Suprapubic skin (tissue), 4 donors: ENCODE measurements around the gene THSD7B. TPM values are rescaled to one million over a fixed set of nuclear protein-coding genes. Genes with fewer than 3 reads are reported as not detected.

Experiments
- DNase-seq, 2 donors: peaks; one replicate each; pipeline ENCODE4 v3.0.0-alpha.2; 2019; ENCODE audit warnings: low spot score in 2 of 2
- H3K27ac ChIP-seq: fragments of 200-600 bp; sonication (generic); one replicate; pipeline ENCODE4 v1.5.1; 2019
- H3K27me3 ChIP-seq: fragments of 200-600 bp; sonication (generic); one replicate; pipeline ENCODE4 v1.5.1; 2019
- H3K36me3 ChIP-seq: fragments of 200-600 bp; sonication (generic); one replicate; pipeline ENCODE4 v1.5.1; 2019
- H3K4me1 ChIP-seq: fragments of 200-600 bp; sonication (generic); one replicate; pipeline ENCODE4 v1.5.1; 2019
- H3K4me3 ChIP-seq: fragments of 200-600 bp; sonication (generic); one replicate; pipeline ENCODE4 v1.5.1; 2019; ENCODE audit warnings: mild to moderate bottlenecking
- H3K9me3 ChIP-seq: fragments of 200-600 bp; sonication (generic); one replicate; pipeline ENCODE4 v1.5.1; 2019
- CTCF ChIP-seq, 2 donors: fragments of 200-600 bp in 1 of 2; fragments of 450-650 bp in 1 of 2; sonication (generic) in 1 of 2; IDR thresholded peaks; one replicate each; pipeline ENCODE4 v1.5.1; 2016 to 2019; ENCODE audit warnings: antibody characterized with exemption in 2 of 2, mild to moderate bottlenecking in 1 of 2, moderate library complexity in 1 of 2
- EP300 ChIP-seq: sonication (generic); formaldehyde crosslinking; IDR thresholded peaks from one replicate; pipeline ENCODE4 v1.6.1; 2017; ENCODE audit warnings: antibody characterized with exemption
- POLR2A ChIP-seq, 2 donors: fragments of 450-650 bp; IDR thresholded peaks; one replicate each; pipeline ENCODE4 v1.6.1; 2017; ENCODE audit warnings: antibody characterized with exemption in 2 of 2, mild to moderate bottlenecking in 2 of 2, moderate library complexity in 2 of 2
- POLR2AphosphoS5 ChIP-seq, 3 donors: sonication (generic); formaldehyde crosslinking; IDR thresholded peaks; one replicate each; pipeline ENCODE4 v1.6.1; 2017; ENCODE audit warnings: antibody characterized with exemption in 3 of 3
- WGBS: methylation state at CpG from one replicate; pipeline ENCODE4 v1.1.5; 2018; 5-methylcytosine and 5-hydroxymethylcytosine counted together
- total RNA-seq, 4 donors: library from RNA; depleted of rRNA; stranded (reverse); fragments of >200 nt; gene quantifications; one replicate each; pipeline ENCODE4 v1.1.0, GENCODE V29; 2016

THSD7B gene
- total RNA-seq, 4 donors from 2014 or later: 0.18 to 1.1 (median 0.34) TPM; not detected in 1

- no peaks in the 10 kb centered on the region for H3K27me3 ChIP-seq
- H3K27ac ChIP-seq: no peak overlapping the region
- no peaks in the 10 kb centered on the region for H3K36me3 ChIP-seq
- H3K4me3 ChIP-seq: no peak overlapping the region
- TF ChIP-seq POLR2AphosphoS5 (IDR thresholded peaks at IDR 0.05) (no peak), CTCF (IDR thresholded peaks at IDR 0.05) (no peak), EP300 (no peak), POLR2A (IDR thresholded peaks at IDR 0.05) (no peak)
- no peaks in the 10 kb centered on the region for H3K9me3 ChIP-seq
- no peak for DNase-seq
- H3K4me1 ChIP-seq: no peaks in the 10 kb centered on the region
- WGBS: 73% methylated on average over 2 of the region's 2 CpGs
Observed at GRCh38 chr2:137039482-137040152, 274.3 kb downstream of the THSD7B start.

- no peaks in the 10 kb centered on the region for H3K9me3 ChIP-seq
- no peaks in the 10 kb centered on the region for H3K36me3 ChIP-seq
- no peaks in the 10 kb centered on the region for H3K4me1 ChIP-seq
- H3K27me3 ChIP-seq: no peaks in the 10 kb centered on the region
- DNase-seq: no peak
- H3K4me3 ChIP-seq: no peak overlapping the region
- WGBS: 85% methylated on average over 5 of the region's 5 CpGs
- H3K27ac ChIP-seq: no peak overlapping the region
- TF ChIP-seq CTCF (IDR thresholded peaks at IDR 0.05): no peak
Observed at GRCh38 chr2:137047369-137047768, 282.0 kb downstream of the THSD7B start.

- DNase-seq: no peak
- Histone ChIP-seq H3K27ac (no peak overlapping the region), H3K36me3 (no peaks in the 10 kb centered on the region), H3K9me3 (no peaks in the 10 kb centered on the region), H3K27me3 (no peaks in the 10 kb centered on the region), H3K4me1 (no peaks in the 10 kb centered on the region), H3K4me3 (no peak overlapping the region)
- no peak for TF ChIP-seq CTCF (IDR thresholded peaks at IDR 0.05)
- TF ChIP-seq POLR2AphosphoS5 (IDR thresholded peaks at IDR 0.05): no peak
- TF ChIP-seq EP300: no peak
- no peak for TF ChIP-seq POLR2A (IDR thresholded peaks at IDR 0.05)
- WGBS: 79% methylated on average over 5 of the region's 5 CpGs
Observed at GRCh38 chr2:137048455-137048854, 283.1 kb downstream of the THSD7B start.

GRCh38 chr2:137049518-137049917, 284.2 kb downstream of the THSD7B start:
- no peaks in the 10 kb centered on the region for H3K9me3 ChIP-seq
- no peak overlapping the region for H3K27ac ChIP-seq

GRCh38 chr2:137050949-137051348, 285.6 kb downstream of the THSD7B start:
- H3K9me3 ChIP-seq: no peaks in the 10 kb centered on the region
- no peak overlapping the region for H3K4me3 ChIP-seq
- TF ChIP-seq CTCF (IDR thresholded peaks at IDR 0.05): no peak
- TF ChIP-seq POLR2A (IDR thresholded peaks at IDR 0.05): no peak
- TF ChIP-seq EP300: no peak
- TF ChIP-seq POLR2AphosphoS5 (IDR thresholded peaks at IDR 0.05): no peak
- no peaks in the 10 kb centered on the region for H3K36me3 ChIP-seq
- H3K27me3 ChIP-seq: no peaks in the 10 kb centered on the region
- no peak overlapping the region for H3K27ac ChIP-seq
- H3K4me1 ChIP-seq: no peaks in the 10 kb centered on the region
- 78% methylated on average over 2 of the region's 2 CpGs for WGBS
- no peak for DNase-seq

More at GRCh38 chr2:137049518-137049917, 284.2 kb downstream of the THSD7B start:
- Histone ChIP-seq H3K4me3 (no peak overlapping the region), H3K27me3 (no peaks in the 10 kb centered on the region), H3K36me3 (no peaks in the 10 kb centered on the region), H3K4me1 (no peaks in the 10 kb centered on the region)
- TF ChIP-seq CTCF (IDR thresholded peaks at IDR 0.05) (no peak), POLR2AphosphoS5 (IDR thresholded peaks at IDR 0.05) (no peak), POLR2A (IDR thresholded peaks at IDR 0.05) (no peak), EP300 (no peak)
- no peak for DNase-seq
